Upper lobe of left lung (tissue), 6 donors: ENCODE results near the gene KIF13A. TPM values are rescaled to one million over a fixed set of nuclear protein-coding genes. Genes with fewer than 3 reads are reported as not detected.

Experiments
- ATAC-seq, 2 donors: fragments of 200-7000 bp; cut with Tn5 transposase; one replicate each; pipeline ENCODE4 v1.9.1; 2022; ENCODE audit warnings: mild to moderate bottlenecking in 2 of 2, moderate library complexity in 2 of 2; ENCODE audit not compliant: low FRiP score in 2 of 2
- DNase-seq, 2 donors: peaks; one replicate each; pipeline ENCODE4 v3.0.0-alpha.2; 2019 to 2020
- H3K27ac ChIP-seq, 4 donors: fragments of 200-600 bp; sonication (generic); one replicate each; pipeline ENCODE4 v1.5.1; 2016 to 2019
- H3K27me3 ChIP-seq, 4 donors: fragments of 200-600 bp; sonication (generic); one replicate each; pipeline ENCODE4 v1.5.1; 2017 to 2019
- H3K36me3 ChIP-seq, 4 donors: fragments of 200-600 bp; sonication (generic); one replicate each; pipeline ENCODE4 v1.5.1; 2016 to 2019
- H3K4me1 ChIP-seq, 4 donors: fragments of 200-600 bp; sonication (generic); one replicate each; pipeline ENCODE4 v1.5.1; 2018 to 2019
- H3K4me3 ChIP-seq, 4 donors: fragments of 200-600 bp; sonication (generic); one replicate each; pipeline ENCODE4 v1.5.1; 2017 to 2019; ENCODE audit warnings: mild to moderate bottlenecking in 2 of 4, moderate library complexity in 1 of 4
- H3K9me3 ChIP-seq, 4 donors: fragments of 200-600 bp; sonication (generic); one replicate each; pipeline ENCODE4 v1.5.1; 2018 to 2019
- EP300 ChIP-seq, 4 donors: sonication (generic); formaldehyde crosslinking; IDR thresholded peaks; one replicate each; pipeline ENCODE4 v1.5.1; 2017; ENCODE audit warnings: antibody characterized with exemption in 4 of 4, control low read depth in 2 of 4
- POLR2A ChIP-seq, 4 donors: fragments of 450-650 bp; IDR thresholded peaks; one replicate each; pipeline ENCODE4 v1.5.1; 2016 to 2017; ENCODE audit warnings: antibody characterized with exemption in 4 of 4, mild to moderate bottlenecking in 2 of 4
- POLR2AphosphoS5 ChIP-seq, 2 donors: sonication (generic); formaldehyde crosslinking; IDR thresholded peaks; one replicate each; pipeline ENCODE4 v1.5.1; 2017; ENCODE audit warnings: antibody characterized with exemption in 2 of 2
- WGBS, 2 donors: methylation state at CpG; one replicate each; pipeline ENCODE4 v1.1.5; 2017 to 2018; 5-methylcytosine and 5-hydroxymethylcytosine counted together
- total RNA-seq, 6 donors: library from RNA; depleted of rRNA in 4 of 6; stranded (reverse); fragments of >200 nt in 4 of 6; gene quantifications; one replicate each; pipeline versions ENCODE4 v1.1.0 to v1.2.1, GENCODE V29; 2016 to 2021
- TF ChIP-seq, protein P1 (sequence below), 6 experiments: fragments of 450-650 bp in 4 of 6; fragments of 200-600 bp in 2 of 6; sonication (generic) in 2 of 6; IDR thresholded peaks; one replicate each; pipeline ENCODE4 v1.5.1; 2016 to 2019; ENCODE audit warnings: antibody characterized with exemption in 6 of 6
- donor health status: DM: no; HTN: no; CAD: no; lungs with moderate emphysema.
- donor health status: DM: no; HTN: yes; CAD: no; lungs with severe emphysema.

The KIF13A gene
- total RNA-seq, 6 donors from 2014 or later, result 35.8 to 59.9 (median 49.0) TPM

DNA sequence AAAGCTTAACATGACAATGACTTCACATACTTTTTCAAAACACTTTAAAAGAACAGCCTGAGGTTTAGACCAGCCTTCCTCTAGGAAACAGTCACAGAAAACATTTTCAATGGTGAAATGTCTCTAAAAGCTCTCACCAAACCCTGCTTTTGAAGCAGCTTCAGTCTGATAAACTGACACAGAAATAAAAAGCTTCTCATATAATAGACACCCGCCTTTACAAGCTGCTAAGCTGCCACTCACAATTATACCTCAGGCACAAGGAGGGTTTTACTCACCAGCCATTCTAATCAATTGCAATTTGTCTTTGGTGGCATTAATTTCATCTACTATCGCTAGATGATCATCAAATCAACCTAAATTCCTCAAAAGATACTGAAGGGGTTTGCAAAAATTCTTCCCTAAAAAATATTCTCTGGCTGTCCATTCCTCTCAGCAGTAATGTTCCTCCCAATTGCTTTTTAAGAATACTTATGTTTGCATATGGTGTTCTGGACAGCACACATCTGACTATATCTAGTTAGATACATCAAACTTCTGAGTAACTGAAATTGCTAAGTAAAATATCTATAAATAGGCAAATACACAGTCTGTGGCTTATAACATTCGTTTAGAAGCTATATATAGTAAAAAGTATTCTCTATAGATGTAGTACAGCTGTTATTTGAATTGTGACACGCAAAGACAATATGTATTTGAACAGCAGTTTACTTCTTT is 29.4 kb downstream of the KIF13A start:
- WGBS, 2 donors, result 65 to 77% methylated on average over 4 of the region's 4 CpGs
- no peak for ATAC-seq
- no peaks in the 10 kb centered on the region for H3K27me3 ChIP-seq
- TF ChIP-seq EP300 (IDR thresholded peaks at IDR 0.05) (no peak), POLR2AphosphoS5 (IDR thresholded peaks at IDR 0.05) (no peak), POLR2A (IDR thresholded peaks at IDR 0.05) (no peak)
- TF ChIP-seq, protein P1, sequence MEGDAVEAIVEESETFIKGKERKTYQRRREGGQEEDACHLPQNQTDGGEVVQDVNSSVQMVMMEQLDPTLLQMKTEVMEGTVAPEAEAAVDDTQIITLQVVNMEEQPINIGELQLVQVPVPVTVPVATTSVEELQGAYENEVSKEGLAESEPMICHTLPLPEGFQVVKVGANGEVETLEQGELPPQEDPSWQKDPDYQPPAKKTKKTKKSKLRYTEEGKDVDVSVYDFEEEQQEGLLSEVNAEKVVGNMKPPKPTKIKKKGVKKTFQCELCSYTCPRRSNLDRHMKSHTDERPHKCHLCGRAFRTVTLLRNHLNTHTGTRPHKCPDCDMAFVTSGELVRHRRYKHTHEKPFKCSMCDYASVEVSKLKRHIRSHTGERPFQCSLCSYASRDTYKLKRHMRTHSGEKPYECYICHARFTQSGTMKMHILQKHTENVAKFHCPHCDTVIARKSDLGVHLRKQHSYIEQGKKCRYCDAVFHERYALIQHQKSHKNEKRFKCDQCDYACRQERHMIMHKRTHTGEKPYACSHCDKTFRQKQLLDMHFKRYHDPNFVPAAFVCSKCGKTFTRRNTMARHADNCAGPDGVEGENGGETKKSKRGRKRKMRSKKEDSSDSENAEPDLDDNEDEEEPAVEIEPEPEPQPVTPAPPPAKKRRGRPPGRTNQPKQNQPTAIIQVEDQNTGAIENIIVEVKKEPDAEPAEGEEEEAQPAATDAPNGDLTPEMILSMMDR (IDR thresholded peaks at IDR 0.05), result no peak
- H3K36me3 ChIP-seq, result no peaks in the 10 kb centered on the region
- H3K4me3 ChIP-seq, result no peak overlapping the region
- H3K4me1 ChIP-seq, result peaks cover 21 to 37% (median 26%) of the 10 kb centered on the region in 4 donors
- no peak for DNase-seq
- peak overlapping the region in 2 of 4 donors; percentile 24 to 39 for H3K27ac ChIP-seq
- no peaks in the 10 kb centered on the region for H3K9me3 ChIP-seq

DNA sequence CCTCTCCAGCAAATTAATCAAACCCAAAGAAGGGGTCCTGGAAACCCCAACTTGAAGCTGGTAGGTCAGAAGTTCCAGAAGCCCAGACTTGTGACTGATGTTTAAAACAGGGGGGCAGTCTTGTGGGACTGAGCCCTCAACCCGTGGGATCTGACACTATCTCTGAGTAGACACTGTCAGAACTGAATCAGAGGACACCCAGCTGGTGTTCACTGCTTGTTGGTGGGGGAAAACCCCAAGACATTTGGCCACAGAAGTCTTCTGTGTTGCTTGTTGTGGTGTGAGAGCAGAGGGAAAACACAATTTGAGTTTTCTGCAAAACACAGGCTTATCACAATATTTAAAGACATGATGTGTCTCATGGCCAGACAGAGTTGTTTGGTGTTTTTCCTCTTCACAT is 29.9 kb downstream of the KIF13A start:
- DNase-seq, result no peak
- Histone ChIP-seq H3K36me3 (no peaks in the 10 kb centered on the region), H3K4me3 (no peak overlapping the region), H3K27me3 (no peaks in the 10 kb centered on the region), H3K4me1 (peaks cover 17 to 31% (median 24%) of the 10 kb centered on the region in 4 donors), H3K9me3 (no peaks in the 10 kb centered on the region), H3K27ac (peak overlapping the region in 2 of 4 donors; percentile 24 to 39)
- TF ChIP-seq EP300 (IDR thresholded peaks at IDR 0.05), result no peak
- TF ChIP-seq POLR2AphosphoS5 (IDR thresholded peaks at IDR 0.05), result peak; percentile 44 to 46
- ATAC-seq, result peak in 1 of 2 donors; percentile 22
- WGBS, 2 donors, result 20 to 40% methylated on average over 1 of the region's 1 CpG

DNA sequence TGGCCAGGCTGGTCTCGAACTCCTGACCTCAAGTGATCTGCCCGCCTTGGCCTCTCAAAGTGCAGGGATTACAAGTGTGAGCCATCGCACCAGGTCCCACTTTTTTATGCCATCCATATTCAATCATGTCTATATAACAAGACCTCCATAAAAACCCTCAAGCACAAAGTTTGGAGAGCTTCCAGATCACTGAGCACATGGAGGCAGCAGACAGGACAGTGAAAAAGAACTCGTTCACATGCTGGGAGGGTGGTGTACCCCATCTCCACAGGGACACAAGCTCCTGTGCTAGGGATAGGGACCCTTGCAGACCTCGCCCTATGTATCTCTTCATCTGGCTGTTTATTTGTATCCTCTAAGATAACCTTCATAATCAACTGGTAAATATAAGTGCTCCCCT is 30.3 kb downstream of the KIF13A start:
- no peaks in the 10 kb centered on the region for H3K9me3 ChIP-seq
- ATAC-seq (no peak), DNase-seq (no peak)
- peak overlapping the region in 2 of 4 donors; percentile 24 to 39 for H3K27ac ChIP-seq
- TF ChIP-seq, protein P1 (IDR thresholded peaks at IDR 0.05), result no peak
- TF ChIP-seq POLR2AphosphoS5 (IDR thresholded peaks at IDR 0.05), result no peak
- no peak for TF ChIP-seq POLR2A (IDR thresholded peaks at IDR 0.05)
- TF ChIP-seq EP300 (IDR thresholded peaks at IDR 0.05), result no peak
- WGBS, 2 donors, result 77 to 85% methylated on average over 2 to 5 of the region's 5 CpGs
- peaks cover 13 to 27% (median 20%) of the 10 kb centered on the region in 4 donors for H3K4me1 ChIP-seq
- no peaks in the 10 kb centered on the region for H3K36me3 ChIP-seq
- H3K4me3 ChIP-seq, result no peak overlapping the region
- no peaks in the 10 kb centered on the region for H3K27me3 ChIP-seq

DNA sequence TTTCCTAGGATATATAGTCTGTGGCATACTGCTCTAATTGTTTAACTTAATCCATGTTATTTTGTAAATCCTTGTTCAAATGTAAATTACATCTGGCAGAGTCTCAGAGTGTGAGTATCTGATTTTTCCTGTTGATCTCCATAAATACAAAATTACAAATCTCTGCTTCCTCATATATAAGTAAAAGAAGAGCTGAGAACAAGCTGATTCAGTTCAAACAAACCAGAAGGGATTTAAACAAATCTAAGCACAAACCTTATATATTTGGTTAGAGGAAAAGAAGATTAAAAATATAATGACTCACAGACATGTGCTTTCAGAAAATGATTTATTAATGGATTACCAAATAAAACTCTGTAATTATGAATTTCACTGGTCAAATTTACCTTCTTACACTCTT is 37.3 kb downstream of the KIF13A start:
- Histone ChIP-seq H3K27ac (no peak overlapping the region), H3K36me3 (no peaks in the 10 kb centered on the region), H3K4me3 (no peak overlapping the region), H3K27me3 (no peaks in the 10 kb centered on the region), H3K9me3 (no peaks in the 10 kb centered on the region), H3K4me1 (peaks cover 8 to 12% (median 10%) of the 10 kb centered on the region in 4 donors)
- no peak for DNase-seq
- TF ChIP-seq POLR2AphosphoS5 (IDR thresholded peaks at IDR 0.05) (no peak), POLR2A (IDR thresholded peaks at IDR 0.05) (no peak), EP300 (IDR thresholded peaks at IDR 0.05) (no peak)
- TF ChIP-seq, protein P1 (IDR thresholded peaks at IDR 0.05), result no peak
- ATAC-seq, result no peak

DNA sequence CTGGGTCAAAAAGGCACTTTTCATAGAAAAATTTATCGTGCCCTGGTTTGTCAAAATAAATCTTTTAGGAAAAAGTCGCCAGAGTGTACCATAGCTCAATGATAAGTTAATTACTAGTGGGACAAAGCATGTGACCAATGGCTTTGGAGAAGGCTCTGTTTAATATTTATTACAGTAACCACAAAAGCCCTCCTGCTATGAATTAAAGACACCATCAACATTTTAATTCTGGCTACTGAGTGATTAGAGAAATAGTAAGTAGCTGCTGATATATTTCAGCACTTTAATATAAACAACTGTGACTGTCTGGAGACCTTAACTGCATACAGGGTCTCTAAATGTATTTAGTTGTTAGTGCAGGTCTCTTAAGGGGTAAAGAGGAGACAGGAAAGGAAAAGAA is 38.3 kb downstream of the KIF13A start:
- TF ChIP-seq POLR2AphosphoS5 (IDR thresholded peaks at IDR 0.05) (no peak), EP300 (IDR thresholded peaks at IDR 0.05) (no peak), POLR2A (IDR thresholded peaks at IDR 0.05) (no peak)
- TF ChIP-seq, protein P1 (IDR thresholded peaks at IDR 0.05), result no peak
- Histone ChIP-seq H3K9me3 (no peaks in the 10 kb centered on the region), H3K36me3 (no peaks in the 10 kb centered on the region), H3K4me3 (no peak overlapping the region), H3K4me1 (peaks cover 9 to 12% (median 11%) of the 10 kb centered on the region in 4 donors), H3K27me3 (no peaks in the 10 kb centered on the region), H3K27ac (no peak overlapping the region)
- no peak for ATAC-seq
- WGBS, 2 donors, result 87% methylated on average over 2 of the region's 2 CpGs
- no peak for DNase-seq
